Osteoblast (primary cell): ENCODE data around the gene ATG4D. TPM values are rescaled to one million over a fixed set of nuclear protein-coding genes. Genes with fewer than 3 reads are reported as not detected.

Experiments
- DNase-seq: peaks from one replicate; pipeline ENCODE4 v3.0.0; 2011; ENCODE audit warnings: low spot score, mixed read lengths; ENCODE audit not compliant: insufficient read length; ENCODE audit errors: missing footprints
- H2AFZ ChIP-seq: 2 replicates; pipeline ENCODE4 v1.6.0; 2011; ENCODE audit warnings: mild to moderate bottlenecking, low read length
- H3K27ac ChIP-seq: 2 replicates; pipeline ENCODE4 v1.5.1; 2011; ENCODE audit warnings: mild to moderate bottlenecking, low read depth, low read length, moderate library complexity
- H3K27me3 ChIP-seq: 2 replicates; pipeline ENCODE4 v1.6.0; 2012; ENCODE audit warnings: mild to moderate bottlenecking, control low read depth, inconsistent platforms, low read length, moderate library complexity; ENCODE audit not compliant: insufficient read depth
- H3K36me3 ChIP-seq: 2 replicates; pipeline ENCODE4 v1.5.1; 2011; ENCODE audit warnings: mild to moderate bottlenecking, low read length, control low read depth, moderate library complexity; ENCODE audit not compliant: insufficient read depth
- H3K4me1 ChIP-seq: 2 replicates; pipeline ENCODE4 v1.5.1; 2011; ENCODE audit warnings: mild to moderate bottlenecking, low read length, control low read depth, moderate library complexity; ENCODE audit not compliant: insufficient read depth
- H3K4me2 ChIP-seq: 2 replicates; pipeline ENCODE4 v1.6.0; 2011; ENCODE audit warnings: mild to moderate bottlenecking, low read length; ENCODE audit not compliant: insufficient read depth
- H3K4me3 ChIP-seq: fragments of 200-600 bp; sonication (generic); 3 replicates; pipeline ENCODE4 v1.5.1; 2012; ENCODE audit warnings: mild to moderate bottlenecking, low read length, inconsistent platforms; ENCODE audit not compliant: insufficient read depth
- H3K79me2 ChIP-seq: 2 replicates; pipeline ENCODE4 v1.6.0; 2012; ENCODE audit warnings: mild to moderate bottlenecking, low read length, control low read depth, inconsistent platforms; ENCODE audit not compliant: insufficient read depth
- H3K9me3 ChIP-seq: 2 replicates; pipeline ENCODE4 v1.5.1; 2011; ENCODE audit warnings: low read depth, low read length, control low read depth
- H4K20me1 ChIP-seq: 2 replicates; pipeline ENCODE4 v1.6.0; 2012; ENCODE audit warnings: mild to moderate bottlenecking, low read length, control low read depth; ENCODE audit not compliant: insufficient read depth
- total RNA-seq: library from RNA; depleted of rRNA; stranded (reverse); fragments of >200 nt; gene quantifications from 2 replicates; pipeline ENCODE4 v1.2.3, GENCODE V29; 2012
- TF ChIP-seq, protein P1 (sequence below): IDR thresholded peaks from 2 replicates; pipeline ENCODE4 v1.5.1; 2011; ENCODE audit warnings: mild to moderate bottlenecking, low read depth, low read length, moderate library complexity; ENCODE audit errors: extremely low read depth

ATG4D gene
- total RNA-seq, 1 donor: 11.6 TPM

DNA sequence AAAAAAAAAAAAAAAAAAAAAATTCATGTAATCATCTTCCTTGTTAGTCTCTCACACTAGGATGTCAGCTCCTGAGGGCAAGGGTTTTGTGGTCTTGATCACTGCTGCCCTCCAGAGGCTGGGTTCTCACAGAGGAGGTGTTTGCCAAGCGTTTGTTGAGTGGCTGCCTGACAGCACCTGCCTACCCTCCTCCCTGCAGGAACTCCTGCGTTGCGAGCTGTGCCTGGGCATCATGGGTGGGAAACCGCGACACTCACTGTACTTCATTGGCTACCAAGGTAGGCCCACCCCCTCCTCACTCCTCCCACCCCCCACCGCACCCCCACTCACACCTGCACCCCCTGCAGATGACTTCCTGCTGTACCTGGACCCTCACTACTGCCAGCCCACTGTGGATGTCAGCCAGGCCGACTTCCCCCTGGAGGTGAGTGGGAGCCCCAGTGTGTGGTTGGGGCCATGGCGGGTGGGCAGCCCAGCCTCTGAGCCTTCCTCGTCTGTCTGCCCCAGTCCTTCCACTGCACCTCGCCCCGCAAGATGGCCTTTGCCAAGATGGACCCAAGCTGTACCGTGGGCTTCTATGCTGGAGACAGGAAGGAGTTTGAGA lies 8.1 kb downstream of the ATG4D start:
- no peak overlapping the region for H3K4me2 ChIP-seq
- TF ChIP-seq, protein P1, sequence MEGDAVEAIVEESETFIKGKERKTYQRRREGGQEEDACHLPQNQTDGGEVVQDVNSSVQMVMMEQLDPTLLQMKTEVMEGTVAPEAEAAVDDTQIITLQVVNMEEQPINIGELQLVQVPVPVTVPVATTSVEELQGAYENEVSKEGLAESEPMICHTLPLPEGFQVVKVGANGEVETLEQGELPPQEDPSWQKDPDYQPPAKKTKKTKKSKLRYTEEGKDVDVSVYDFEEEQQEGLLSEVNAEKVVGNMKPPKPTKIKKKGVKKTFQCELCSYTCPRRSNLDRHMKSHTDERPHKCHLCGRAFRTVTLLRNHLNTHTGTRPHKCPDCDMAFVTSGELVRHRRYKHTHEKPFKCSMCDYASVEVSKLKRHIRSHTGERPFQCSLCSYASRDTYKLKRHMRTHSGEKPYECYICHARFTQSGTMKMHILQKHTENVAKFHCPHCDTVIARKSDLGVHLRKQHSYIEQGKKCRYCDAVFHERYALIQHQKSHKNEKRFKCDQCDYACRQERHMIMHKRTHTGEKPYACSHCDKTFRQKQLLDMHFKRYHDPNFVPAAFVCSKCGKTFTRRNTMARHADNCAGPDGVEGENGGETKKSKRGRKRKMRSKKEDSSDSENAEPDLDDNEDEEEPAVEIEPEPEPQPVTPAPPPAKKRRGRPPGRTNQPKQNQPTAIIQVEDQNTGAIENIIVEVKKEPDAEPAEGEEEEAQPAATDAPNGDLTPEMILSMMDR: peak; percentile 14
- H3K27me3 ChIP-seq: no peaks in the 10 kb centered on the region
- H3K4me1 ChIP-seq: no peaks in the 10 kb centered on the region
- H3K79me2 ChIP-seq: peaks cover 4% of the 10 kb centered on the region
- H3K9me3 ChIP-seq: no peaks in the 10 kb centered on the region
- no peak overlapping the region for H3K4me3 ChIP-seq
- DNase-seq: peak; percentile 91
- H3K36me3 ChIP-seq: peaks cover 38% of the 10 kb centered on the region
- peaks cover 3% of the 10 kb centered on the region for H4K20me1 ChIP-seq
- no peak overlapping the region for H3K27ac ChIP-seq
- H2AFZ ChIP-seq: no peak overlapping the region

DNA sequence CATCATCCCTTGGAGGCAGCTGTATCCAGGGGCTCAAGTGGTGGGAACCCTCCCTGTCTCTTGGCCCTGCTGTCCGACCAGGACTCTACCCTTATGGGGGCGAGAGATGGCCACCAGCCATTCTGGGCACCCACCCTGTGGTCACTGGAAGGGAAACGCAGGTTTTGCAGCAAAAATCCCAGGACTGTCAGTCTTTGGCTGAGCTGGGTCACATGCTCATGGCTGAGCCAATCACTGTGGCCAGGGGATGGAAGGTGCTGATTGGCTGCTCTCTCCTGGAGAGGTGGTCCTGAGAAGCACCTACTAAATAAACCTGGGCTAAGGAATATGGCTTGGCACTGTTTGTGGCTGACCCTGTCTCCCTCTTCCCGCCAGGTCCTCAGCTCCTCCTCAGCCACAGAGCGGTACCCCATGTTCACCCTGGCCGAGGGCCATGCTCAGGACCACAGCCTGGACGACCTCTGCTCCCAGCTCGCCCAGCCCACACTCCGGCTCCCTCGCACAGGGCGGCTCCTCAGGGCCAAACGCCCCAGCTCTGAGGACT lies 8.9 kb downstream of the ATG4D start:
- no peaks in the 10 kb centered on the region for H3K9me3 ChIP-seq
- TF ChIP-seq, protein P1: no peak
- no peak overlapping the region for H3K4me3 ChIP-seq
- peak; percentile 96 for DNase-seq
- peaks cover 41% of the 10 kb centered on the region for H3K36me3 ChIP-seq
- no peak overlapping the region for H3K27ac ChIP-seq
- no peaks in the 10 kb centered on the region for H3K27me3 ChIP-seq
- no peak overlapping the region for H3K4me2 ChIP-seq
- H3K79me2 ChIP-seq: no peaks in the 10 kb centered on the region
- no peaks in the 10 kb centered on the region for H3K4me1 ChIP-seq
- no peak overlapping the region for H2AFZ ChIP-seq
- peaks cover 3% of the 10 kb centered on the region for H4K20me1 ChIP-seq

DNA sequence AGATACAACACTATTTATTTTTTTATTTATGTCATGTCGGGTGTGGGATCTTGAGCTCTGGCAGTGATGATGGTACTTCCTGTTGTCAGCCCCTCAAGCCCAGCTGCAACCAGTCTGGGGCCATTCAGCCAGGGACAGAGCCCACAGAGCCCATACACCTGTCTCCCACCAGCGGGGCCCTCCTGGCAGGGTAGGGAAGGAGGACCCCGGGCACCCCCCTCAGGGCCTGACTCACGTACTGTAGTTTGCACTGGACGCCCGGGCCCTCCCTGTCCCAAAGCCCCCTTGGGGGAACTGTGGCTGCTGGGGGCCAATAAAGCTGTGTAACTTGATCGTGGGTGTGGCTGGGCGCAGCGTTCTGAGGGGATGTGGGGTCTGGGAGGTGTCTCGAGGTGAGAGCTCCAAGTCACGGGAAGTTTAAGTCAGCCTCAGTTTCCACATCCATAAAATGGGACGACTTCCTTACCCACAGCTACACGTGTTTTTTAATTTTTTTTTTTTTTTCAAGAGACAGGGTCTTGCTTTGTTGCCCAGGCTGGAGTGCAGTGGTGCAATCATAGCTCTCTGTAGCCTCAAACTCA lies 9.5 kb downstream of the ATG4D start:
- Histone ChIP-seq H3K36me3 (peaks cover 45% of the 10 kb centered on the region), H3K9me3 (no peaks in the 10 kb centered on the region), H3K4me1 (no peaks in the 10 kb centered on the region), H3K79me2 (no peaks in the 10 kb centered on the region), H4K20me1 (peaks cover 3% of the 10 kb centered on the region), H2AFZ (no peak overlapping the region), H3K4me3 (no peak overlapping the region), H3K27ac (no peak overlapping the region), H3K27me3 (no peaks in the 10 kb centered on the region), H3K4me2 (no peak overlapping the region)
- TF ChIP-seq, protein P1: no peak
- DNase-seq: peak; percentile 77

DNA sequence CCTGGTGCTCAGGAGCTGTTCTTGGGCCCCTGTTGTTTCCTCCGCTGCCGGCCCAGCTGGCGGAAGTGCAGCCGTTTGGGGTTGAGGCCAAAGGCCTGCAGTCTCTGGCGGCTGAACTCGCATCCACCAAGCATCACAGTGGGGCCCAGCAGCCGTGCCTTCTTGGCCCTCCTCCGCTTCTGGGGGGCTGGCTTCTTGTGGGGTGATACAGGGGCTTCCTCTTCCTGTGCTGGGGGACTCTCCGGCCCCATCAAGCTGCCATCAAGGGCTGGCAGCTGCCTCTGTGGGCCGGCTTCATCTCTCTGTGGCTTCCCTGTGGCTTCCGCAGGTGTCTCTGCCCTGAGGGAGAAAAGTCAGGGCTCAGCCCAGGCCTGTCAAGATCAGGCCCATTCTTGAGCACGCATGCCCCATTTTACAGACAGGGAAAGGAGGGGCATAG lies 10.3 kb downstream of the ATG4D start:
- H3K4me3 ChIP-seq: no peak overlapping the region
- H3K27ac ChIP-seq: no peak overlapping the region
- peaks cover 3% of the 10 kb centered on the region for H4K20me1 ChIP-seq
- H2AFZ ChIP-seq: no peak overlapping the region
- H3K36me3 ChIP-seq: peaks cover 45% of the 10 kb centered on the region
- H3K27me3 ChIP-seq: no peaks in the 10 kb centered on the region
- peak; percentile 66 for DNase-seq
- no peaks in the 10 kb centered on the region for H3K9me3 ChIP-seq
- TF ChIP-seq, protein P1: no peak
- no peaks in the 10 kb centered on the region for H3K79me2 ChIP-seq
- no peak overlapping the region for H3K4me2 ChIP-seq
- no peaks in the 10 kb centered on the region for H3K4me1 ChIP-seq
